ENCODE measurements around the gene MAGEB5.

GRCh38 chrX:26203561-26203960 lies 12.4 kb upstream of the MAGEB5 start:
- TF ChIP-seq CTCF (IDR thresholded peaks at IDR 0.05): no peak
- no peak for TF ChIP-seq REST (IDR thresholded peaks at IDR 0.05; ENCODE audit: low read depth, low read length)
- TF ChIP-seq POLR2AphosphoS5 (IDR thresholded peaks at IDR 0.05; ENCODE audit: low read depth, low read length): no peak

All from SK-N-SH (cell line).